Bronchial epithelial cell (primary cell): ENCODE data around the gene MCTP1. TPM values are rescaled to one million over a fixed set of nuclear protein-coding genes. Genes with fewer than 3 reads are reported as not detected.

ENCODE experiments used
- DNase-seq: peaks from one replicate; pipeline ENCODE4 v3.0.0-alpha.2; 2010; ENCODE audit warnings: low read depth
- FAIRE-seq: peaks from 2 replicates; lab custom pipeline; 2011; peaks lifted over from hg19 to GRCh38; lab: Jason Lieb, UNC
- H3K27me3 ChIP-seq: 2 replicates; pipeline ENCODE4 v1.5.1; 2011; ENCODE audit warnings: low read length; ENCODE audit not compliant: control insufficient read depth, insufficient read depth
- H3K36me3 ChIP-seq: 2 replicates; pipeline ENCODE4 v1.5.1; 2011; ENCODE audit warnings: low read length; ENCODE audit not compliant: control insufficient read depth, insufficient read depth
- H3K4me3 ChIP-seq: 2 replicates; pipeline ENCODE4 v1.5.1; 2011; ENCODE audit warnings: mild to moderate bottlenecking, low read depth, low read length, control low read depth
- CTCF ChIP-seq: IDR thresholded peaks from 2 replicates; pipeline ENCODE4 v1.5.1; 2011; ENCODE audit warnings: mild to moderate bottlenecking, moderate library complexity, low read length, control low read depth, inconsistent platforms; ENCODE audit not compliant: insufficient read depth, severe bottlenecking
- total RNA-seq: library from RNA; depleted of rRNA; stranded (reverse); fragments of >200 nt; gene quantifications from 2 replicates; pipeline ENCODE4 v1.2.1, GENCODE V29; 2014

The MCTP1 gene
- total RNA-seq, 1 donor from 2014 or later, result 17.9 TPM

- no peak overlapping the region for H3K4me3 ChIP-seq
- no peak for TF ChIP-seq CTCF
- no peak for FAIRE-seq
- DNase-seq, result no peak
- no peaks in the 10 kb centered on the region for H3K36me3 ChIP-seq
- H3K27me3 ChIP-seq, result no peaks in the 10 kb centered on the region
Observed at GRCh38 chr5:95020345-95020744, 264.5 kb downstream of the MCTP1 start.

GRCh38 chr5:95018946-95019345 lies 265.9 kb downstream of the MCTP1 start:
- no peaks in the 10 kb centered on the region for H3K36me3 ChIP-seq
- no peak overlapping the region for H3K4me3 ChIP-seq
- DNase-seq (no peak), FAIRE-seq (no peak)
- H3K27me3 ChIP-seq, result no peaks in the 10 kb centered on the region
- no peak for TF ChIP-seq CTCF

- Histone ChIP-seq H3K4me3 (no peak overlapping the region), H3K36me3 (no peaks in the 10 kb centered on the region), H3K27me3 (no peaks in the 10 kb centered on the region)
- DNase-seq, result no peak
- FAIRE-seq, result no peak
- TF ChIP-seq CTCF, result no peak
Observed at GRCh38 chr5:95018511-95018910, 266.4 kb downstream of the MCTP1 start.

- Histone ChIP-seq H3K4me3 (no peak overlapping the region), H3K36me3 (no peaks in the 10 kb centered on the region), H3K27me3 (no peaks in the 10 kb centered on the region)
- FAIRE-seq (no peak), DNase-seq (no peak)
- no peak for TF ChIP-seq CTCF
Observed at GRCh38 chr5:95009812-95010211, 275.1 kb downstream of the MCTP1 start.

GRCh38 chr5:95007921-95008597 lies 276.8 kb downstream of the MCTP1 start:
- DNase-seq (no peak), FAIRE-seq (no peak)
- Histone ChIP-seq H3K27me3 (no peaks in the 10 kb centered on the region), H3K4me3 (no peak overlapping the region), H3K36me3 (no peaks in the 10 kb centered on the region)
- TF ChIP-seq CTCF, result no peak

GRCh38 chr5:95005811-95006210 lies 279.1 kb downstream of the MCTP1 start:
- TF ChIP-seq CTCF, result no peak
- no peak for FAIRE-seq
- no peak for DNase-seq
- Histone ChIP-seq H3K27me3 (no peaks in the 10 kb centered on the region), H3K36me3 (no peaks in the 10 kb centered on the region), H3K4me3 (no peak overlapping the region)
